Measurements from ENCODE around the gene LRRC47. TPM values are rescaled to one million over a fixed set of nuclear protein-coding genes. Genes with fewer than 3 reads are reported as not detected.

Gene LRRC47
- total RNA-seq, 1 donor from 2014 or later = 45.8 TPM

DNA sequence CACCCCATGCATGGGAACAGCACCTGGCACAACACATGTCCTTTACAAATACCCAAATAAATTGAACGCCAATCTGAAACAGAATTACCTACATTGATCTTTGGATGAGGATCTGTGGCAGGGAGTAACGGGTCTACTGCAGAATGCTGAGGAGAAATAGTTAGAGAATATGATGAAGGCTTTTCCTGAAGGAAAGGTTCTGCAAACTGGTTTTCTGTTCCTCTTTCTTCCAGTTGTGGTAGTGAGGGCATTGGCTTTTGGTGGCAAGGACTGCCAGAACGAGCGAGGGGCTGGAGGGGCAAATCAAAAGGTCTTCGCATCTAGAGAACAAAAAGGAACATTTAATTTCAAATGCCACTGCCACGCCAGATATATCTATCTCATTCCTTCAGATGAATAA, 40.9 kb upstream of the LRRC47 start:
- TF ChIP-seq, protein P1, sequence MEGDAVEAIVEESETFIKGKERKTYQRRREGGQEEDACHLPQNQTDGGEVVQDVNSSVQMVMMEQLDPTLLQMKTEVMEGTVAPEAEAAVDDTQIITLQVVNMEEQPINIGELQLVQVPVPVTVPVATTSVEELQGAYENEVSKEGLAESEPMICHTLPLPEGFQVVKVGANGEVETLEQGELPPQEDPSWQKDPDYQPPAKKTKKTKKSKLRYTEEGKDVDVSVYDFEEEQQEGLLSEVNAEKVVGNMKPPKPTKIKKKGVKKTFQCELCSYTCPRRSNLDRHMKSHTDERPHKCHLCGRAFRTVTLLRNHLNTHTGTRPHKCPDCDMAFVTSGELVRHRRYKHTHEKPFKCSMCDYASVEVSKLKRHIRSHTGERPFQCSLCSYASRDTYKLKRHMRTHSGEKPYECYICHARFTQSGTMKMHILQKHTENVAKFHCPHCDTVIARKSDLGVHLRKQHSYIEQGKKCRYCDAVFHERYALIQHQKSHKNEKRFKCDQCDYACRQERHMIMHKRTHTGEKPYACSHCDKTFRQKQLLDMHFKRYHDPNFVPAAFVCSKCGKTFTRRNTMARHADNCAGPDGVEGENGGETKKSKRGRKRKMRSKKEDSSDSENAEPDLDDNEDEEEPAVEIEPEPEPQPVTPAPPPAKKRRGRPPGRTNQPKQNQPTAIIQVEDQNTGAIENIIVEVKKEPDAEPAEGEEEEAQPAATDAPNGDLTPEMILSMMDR (IDR thresholded peaks at IDR 0.05) = no peak
- no peak for DNase-seq (ENCODE audit: low spot score)
- peaks cover 51% of the 10 kb centered on the region for H3K36me3 Mint-ChIP-seq (ENCODE audit: low read depth)
- H3K4me1 Mint-ChIP-seq (ENCODE audit: low read depth) = no peaks in the 10 kb centered on the region
- no peaks in the 10 kb centered on the region for H3K9me3 Mint-ChIP-seq (ENCODE audit: low read depth)
- H3K27ac Mint-ChIP-seq (ENCODE audit: unreplicated experiment) = no peak overlapping the region
- no peak overlapping the region for H3K4me3 Mint-ChIP-seq (ENCODE audit: unreplicated experiment)
- no peaks in the 10 kb centered on the region for H3K27me3 Mint-ChIP-seq (ENCODE audit: low read depth)

DNA sequence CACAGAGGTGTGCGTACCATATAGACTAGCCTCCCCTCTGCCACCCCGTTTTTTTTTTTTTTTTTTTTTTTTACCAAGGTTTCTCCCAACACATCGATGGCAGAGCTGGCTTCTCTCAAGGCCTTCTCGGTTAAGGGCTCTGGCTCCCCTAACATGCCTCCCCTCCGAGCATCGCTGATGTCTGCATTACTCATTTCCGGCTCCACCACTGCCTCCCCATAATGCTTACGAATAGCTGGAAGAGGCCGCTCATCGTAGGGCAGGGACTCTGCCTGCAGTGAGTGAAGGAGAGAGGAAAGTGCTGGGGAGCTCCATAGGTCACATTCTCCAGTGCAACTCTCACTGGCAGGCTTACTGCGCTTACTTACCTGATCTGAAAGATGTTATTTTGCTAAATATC, 40.1 kb upstream of the LRRC47 start:
- H3K9me3 Mint-ChIP-seq (ENCODE audit: low read depth) = no peaks in the 10 kb centered on the region
- DNase-seq (ENCODE audit: low spot score) = no peak
- no peaks in the 10 kb centered on the region for H3K27me3 Mint-ChIP-seq (ENCODE audit: low read depth)
- no peaks in the 10 kb centered on the region for H3K4me1 Mint-ChIP-seq (ENCODE audit: low read depth)
- H3K27ac Mint-ChIP-seq (ENCODE audit: unreplicated experiment) = no peak overlapping the region
- TF ChIP-seq, protein P1 (IDR thresholded peaks at IDR 0.05) = no peak
- H3K36me3 Mint-ChIP-seq (ENCODE audit: low read depth) = peaks cover 52% of the 10 kb centered on the region
- H3K4me3 Mint-ChIP-seq (ENCODE audit: unreplicated experiment) = no peak overlapping the region

DNA sequence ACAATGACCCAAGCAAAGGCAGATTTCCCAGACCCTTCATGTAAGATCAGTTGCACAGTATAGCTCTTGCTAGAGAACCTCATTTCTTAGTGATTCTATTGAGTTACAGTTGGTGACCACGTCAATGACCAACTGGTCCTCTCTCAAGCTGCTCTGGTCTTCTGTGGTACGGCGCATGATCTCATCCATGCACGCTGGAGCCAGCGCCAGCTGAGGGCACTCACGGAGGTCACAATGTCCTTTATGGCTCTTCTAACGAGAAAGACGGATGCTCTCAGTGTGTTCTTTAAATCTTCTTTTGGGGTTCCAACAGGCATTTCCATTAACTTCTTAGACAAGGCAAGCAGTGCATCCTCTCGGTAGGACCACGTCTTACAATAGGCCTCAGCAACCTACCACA, 38.4 kb upstream of the LRRC47 start:
- Mint-ChIP-seq H3K4me3 (ENCODE audit: unreplicated experiment) (no peak overlapping the region), H3K4me1 (ENCODE audit: low read depth) (no peaks in the 10 kb centered on the region), H3K9me3 (ENCODE audit: low read depth) (no peaks in the 10 kb centered on the region), H3K36me3 (ENCODE audit: low read depth) (peaks cover 55% of the 10 kb centered on the region), H3K27ac (ENCODE audit: unreplicated experiment) (no peak overlapping the region), H3K27me3 (ENCODE audit: low read depth) (no peaks in the 10 kb centered on the region)
- TF ChIP-seq, protein P1 (IDR thresholded peaks at IDR 0.05) = no peak
- no peak for DNase-seq (ENCODE audit: low spot score)

DNA sequence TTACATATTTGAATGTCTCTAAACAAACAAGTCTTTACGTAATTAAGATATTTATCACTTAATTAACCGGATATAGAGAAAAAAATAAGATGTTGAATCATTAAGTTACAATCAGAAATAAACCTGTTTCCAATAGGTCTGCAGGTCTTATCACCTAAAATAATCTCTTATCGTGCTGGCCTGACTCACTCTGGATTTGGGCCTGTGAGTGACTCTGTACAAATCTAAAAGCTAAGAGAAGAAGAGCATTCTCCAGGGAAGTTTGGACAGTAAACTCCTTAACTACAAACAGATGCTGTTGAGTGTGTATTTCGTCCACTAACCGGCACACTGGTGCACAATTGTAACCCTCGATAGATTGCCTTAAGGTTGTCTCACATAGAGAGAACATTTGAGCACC, 35.4 kb upstream of the LRRC47 start:
- peaks cover 41% of the 10 kb centered on the region for H3K36me3 Mint-ChIP-seq (ENCODE audit: low read depth)
- TF ChIP-seq, protein P1 (IDR thresholded peaks at IDR 0.05) = no peak
- H3K4me3 Mint-ChIP-seq (ENCODE audit: unreplicated experiment) = no peak overlapping the region
- no peaks in the 10 kb centered on the region for H3K9me3 Mint-ChIP-seq (ENCODE audit: low read depth)
- H3K4me1 Mint-ChIP-seq (ENCODE audit: low read depth) = no peaks in the 10 kb centered on the region
- H3K27ac Mint-ChIP-seq (ENCODE audit: unreplicated experiment) = no peak overlapping the region
- DNase-seq (ENCODE audit: low spot score) = no peak
- no peaks in the 10 kb centered on the region for H3K27me3 Mint-ChIP-seq (ENCODE audit: low read depth)

DNA sequence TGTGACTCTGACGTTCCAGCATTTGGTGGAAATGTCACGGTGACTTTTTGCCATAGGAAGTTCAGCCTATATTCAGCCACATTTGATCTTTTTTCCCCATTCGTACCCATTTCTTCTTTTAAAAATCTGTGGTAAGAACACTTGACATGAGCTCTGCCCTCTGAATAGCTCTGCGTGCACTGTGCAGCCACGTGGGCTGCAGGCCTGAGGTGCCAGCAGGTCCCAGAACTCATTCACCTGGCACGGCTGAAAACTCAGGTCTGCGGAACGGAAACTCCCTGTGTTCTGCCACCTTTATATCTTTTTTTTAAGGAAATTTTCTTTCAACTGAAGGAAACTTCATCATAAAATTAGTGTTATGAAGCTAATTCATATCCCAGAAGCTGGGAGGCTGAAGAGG, 32.1 kb upstream of the LRRC47 start:
- H3K27me3 Mint-ChIP-seq (ENCODE audit: low read depth) = no peaks in the 10 kb centered on the region
- DNase-seq (ENCODE audit: low spot score) = peak; percentile 49
- H3K27ac Mint-ChIP-seq (ENCODE audit: unreplicated experiment) = no peak overlapping the region
- H3K4me3 Mint-ChIP-seq (ENCODE audit: unreplicated experiment) = no peak overlapping the region
- no peaks in the 10 kb centered on the region for H3K4me1 Mint-ChIP-seq (ENCODE audit: low read depth)
- peaks cover 42% of the 10 kb centered on the region for H3K36me3 Mint-ChIP-seq (ENCODE audit: low read depth)
- no peaks in the 10 kb centered on the region for H3K9me3 Mint-ChIP-seq (ENCODE audit: low read depth)
- TF ChIP-seq, protein P1 (IDR thresholded peaks at IDR 0.05) = no peak
